ENCODE data around the gene CORO2B.

GRCh38 chr15:68749365-68749764, 170.6 kb downstream of the CORO2B start:
- TF ChIP-seq POLR2A (IDR thresholded peaks at IDR 0.05) = no peak
- no peak for TF ChIP-seq CTCF (IDR thresholded peaks at IDR 0.05 in 8 of 11, conservative IDR thresholded peaks at IDR 0.05 in 3 of 11)
- no peak for TF ChIP-seq POLR2AphosphoS5 (IDR thresholded peaks at IDR 0.05)
